Measurements from ENCODE around the gene ADRM1. TPM values are rescaled to one million over a fixed set of nuclear protein-coding genes. Genes with fewer than 3 reads are reported as not detected.
A peak's percentile ranks its signal among the peaks of the same experiment; 100 is the strongest.

ADRM1 gene
- total RNA-seq, 4 donors from 2014 or later: 89.9 to 140 (median 117) TPM

DNA sequence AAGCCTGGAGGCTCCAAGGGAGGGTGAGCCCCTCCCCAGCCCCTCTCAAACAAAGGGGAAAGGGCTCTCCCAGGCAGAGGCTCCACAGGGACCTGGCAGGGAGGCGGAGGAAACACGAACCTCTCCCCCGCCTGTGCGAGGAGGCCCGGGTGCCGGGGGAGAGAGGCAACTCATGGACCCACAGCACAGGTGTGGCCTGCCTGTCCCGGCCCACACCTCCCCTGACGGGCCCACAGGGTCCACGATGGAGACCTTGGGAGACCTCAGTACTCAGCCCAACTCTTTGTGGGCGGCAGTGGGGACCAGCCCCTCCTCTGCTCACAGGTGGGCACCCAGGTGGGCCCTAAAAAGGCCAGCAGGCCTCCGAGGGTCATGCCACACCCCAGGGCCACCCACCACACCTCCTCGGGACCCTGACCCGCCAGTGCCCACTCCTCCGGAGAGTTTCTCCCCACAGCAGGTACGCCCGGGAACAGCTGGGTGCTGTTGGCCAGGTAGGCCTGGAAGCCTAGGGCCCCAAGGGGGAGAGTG lies 52.1 kb downstream of the ADRM1 start:
- 64 to 67% methylated on average over 3 to 8 of the region's 16 CpGs for WGBS, 2 donors
- no peak for DNase-seq
- Histone ChIP-seq H3K9me3 (no peaks in the 10 kb centered on the region), H3K27ac (peak overlapping the region; percentile 90 to 97 (median 92)), H3K4me1 (peaks cover 79 to 98% of the 10 kb centered on the region in 2 donors), H3K27me3 (no peaks in the 10 kb centered on the region), H3K4me3 (replicated peaks in 1 of 3) (no peak overlapping the region), H3K36me3 (peaks cover 0 to 14% of the 10 kb centered on the region in 2 donors)
- no peak for TF ChIP-seq POLR2A (IDR thresholded peaks at IDR 0.05)
- TF ChIP-seq, protein P1, sequence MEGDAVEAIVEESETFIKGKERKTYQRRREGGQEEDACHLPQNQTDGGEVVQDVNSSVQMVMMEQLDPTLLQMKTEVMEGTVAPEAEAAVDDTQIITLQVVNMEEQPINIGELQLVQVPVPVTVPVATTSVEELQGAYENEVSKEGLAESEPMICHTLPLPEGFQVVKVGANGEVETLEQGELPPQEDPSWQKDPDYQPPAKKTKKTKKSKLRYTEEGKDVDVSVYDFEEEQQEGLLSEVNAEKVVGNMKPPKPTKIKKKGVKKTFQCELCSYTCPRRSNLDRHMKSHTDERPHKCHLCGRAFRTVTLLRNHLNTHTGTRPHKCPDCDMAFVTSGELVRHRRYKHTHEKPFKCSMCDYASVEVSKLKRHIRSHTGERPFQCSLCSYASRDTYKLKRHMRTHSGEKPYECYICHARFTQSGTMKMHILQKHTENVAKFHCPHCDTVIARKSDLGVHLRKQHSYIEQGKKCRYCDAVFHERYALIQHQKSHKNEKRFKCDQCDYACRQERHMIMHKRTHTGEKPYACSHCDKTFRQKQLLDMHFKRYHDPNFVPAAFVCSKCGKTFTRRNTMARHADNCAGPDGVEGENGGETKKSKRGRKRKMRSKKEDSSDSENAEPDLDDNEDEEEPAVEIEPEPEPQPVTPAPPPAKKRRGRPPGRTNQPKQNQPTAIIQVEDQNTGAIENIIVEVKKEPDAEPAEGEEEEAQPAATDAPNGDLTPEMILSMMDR (IDR thresholded peaks at IDR 0.05): no peak
- intact Hi-C loops (cut with DNase I): no loop called here

DNA sequence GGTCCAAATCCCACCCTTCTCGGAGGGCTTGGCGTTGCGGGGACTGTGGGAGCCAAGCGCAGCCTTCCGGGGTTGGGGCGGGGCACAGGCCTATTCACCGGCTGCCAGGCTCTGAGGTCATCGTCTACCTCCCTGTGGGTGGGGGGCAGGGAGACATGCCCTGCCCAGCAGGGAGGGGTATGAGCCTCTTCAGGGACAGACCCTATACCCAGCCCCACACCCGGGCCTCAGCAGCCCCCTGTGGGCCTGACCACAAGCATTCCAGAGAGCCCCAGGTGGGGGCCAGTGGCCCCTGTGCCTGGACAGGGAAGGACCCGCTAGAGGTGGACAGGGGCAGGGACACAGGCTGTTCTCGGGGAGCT lies 52.7 kb downstream of the ADRM1 start:
- intact Hi-C loops (cut with DNase I): no loop called here
- Histone ChIP-seq H3K9me3 (no peaks in the 10 kb centered on the region), H3K4me3 (replicated peaks in 1 of 3) (no peak overlapping the region), H3K27ac (peak overlapping the region; percentile 90 to 97 (median 92)), H3K4me1 (peaks cover 74 to 94% of the 10 kb centered on the region in 2 donors), H3K27me3 (no peaks in the 10 kb centered on the region), H3K36me3 (peaks cover 0 to 13% of the 10 kb centered on the region in 2 donors)
- 63% methylated on average over 6 of the region's 11 CpGs; no CpG with 5 or more reads in 1 of the 2 donors for WGBS, 2 donors
- DNase-seq: peak in 1 of 2 donors; percentile 53
- TF ChIP-seq, protein P1 (IDR thresholded peaks at IDR 0.05): no peak

DNA sequence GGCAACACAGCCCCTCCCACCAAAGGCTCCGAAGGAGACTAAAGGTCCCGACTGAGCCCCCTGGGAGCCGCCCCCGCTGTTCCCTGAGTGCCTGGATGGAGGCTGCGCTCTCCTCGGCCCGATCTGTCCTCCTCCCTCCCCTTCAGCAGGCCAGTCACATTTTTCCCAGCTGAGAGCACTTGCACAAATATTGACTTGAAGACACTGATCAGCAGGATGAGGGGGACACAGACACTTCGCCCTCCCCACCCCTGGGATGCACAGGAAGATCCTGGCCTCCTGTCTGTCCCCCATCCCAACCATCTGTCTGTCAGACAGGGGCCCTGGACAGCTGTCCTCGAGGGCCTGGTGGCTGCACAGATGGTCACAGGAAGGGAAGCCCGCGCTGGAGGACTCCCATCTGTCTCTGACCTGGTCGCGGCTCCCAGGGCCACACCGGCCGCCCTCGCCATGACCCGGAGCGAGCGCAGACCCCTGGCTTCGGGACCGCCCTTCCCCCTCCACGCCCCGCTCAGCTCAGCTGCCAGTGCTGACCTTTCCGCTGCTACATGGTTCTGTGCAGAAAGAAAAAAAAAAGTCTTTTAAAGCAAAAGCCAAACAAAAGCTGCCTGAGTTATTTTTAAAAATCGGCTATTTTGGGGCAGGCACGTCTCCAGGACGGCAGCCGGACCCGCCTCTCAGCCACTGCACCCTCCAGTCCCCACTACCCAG lies 53.2 kb downstream of the ADRM1 start:
- no peak for DNase-seq
- Histone ChIP-seq H3K36me3 (peaks cover 0 to 8% of the 10 kb centered on the region in 2 donors), H3K4me3 (replicated peaks in 1 of 3) (peak overlapping the region in 1 of 3 donors; percentile 10), H3K27ac (peak overlapping the region; percentile 90 to 97 (median 92)), H3K27me3 (no peaks in the 10 kb centered on the region), H3K4me1 (peaks cover 78 to 94% of the 10 kb centered on the region in 2 donors), H3K9me3 (no peaks in the 10 kb centered on the region)
- intact Hi-C loops (cut with DNase I): no loop called here
- TF ChIP-seq, protein P1 (IDR thresholded peaks at IDR 0.05): no peak
- TF ChIP-seq POLR2A (IDR thresholded peaks at IDR 0.05): no peak
- 35 to 48% methylated on average over 25 to 29 of the region's 29 CpGs for WGBS, 2 donors

DNA sequence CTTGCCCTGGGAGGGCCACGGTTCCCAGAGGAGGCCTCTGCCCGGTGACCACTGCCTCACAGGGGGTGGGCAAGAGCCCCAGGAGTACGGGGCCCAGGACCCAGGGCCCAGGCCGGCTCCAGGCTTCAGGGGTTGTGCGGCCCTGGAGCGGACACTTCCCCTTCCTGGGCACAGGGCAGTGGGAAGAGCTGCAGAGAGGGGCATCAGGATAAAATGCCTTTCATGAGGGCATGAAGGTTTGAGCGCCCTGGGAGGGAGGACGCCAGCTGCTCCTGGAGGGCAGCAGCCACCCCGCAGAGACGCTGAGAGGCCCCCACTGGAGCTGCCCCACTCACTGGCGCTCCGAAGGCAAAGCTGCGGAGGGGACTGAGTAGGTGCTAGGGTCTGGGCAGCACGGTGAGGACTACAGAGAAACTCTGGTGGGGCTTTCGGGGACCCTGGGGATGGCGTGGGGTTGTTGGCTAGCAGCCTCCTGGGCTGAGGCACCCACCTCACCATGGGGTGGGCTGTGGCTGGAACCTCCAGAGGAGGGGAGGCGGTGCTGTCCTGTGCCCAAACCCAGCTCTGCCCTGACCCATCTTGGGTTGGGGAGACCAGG lies 53.9 kb downstream of the ADRM1 start:
- TF ChIP-seq POLR2A (IDR thresholded peaks at IDR 0.05): no peak
- TF ChIP-seq, protein P1 (IDR thresholded peaks at IDR 0.05): no peak
- Histone ChIP-seq H3K27me3 (no peaks in the 10 kb centered on the region), H3K27ac (peak overlapping the region; percentile 90 to 97 (median 92)), H3K4me3 (replicated peaks in 1 of 3) (peak overlapping the region in 1 of 3 donors; percentile 10), H3K36me3 (peaks cover 0 to 4% of the 10 kb centered on the region in 2 donors), H3K9me3 (no peaks in the 10 kb centered on the region), H3K4me1 (peaks cover 82 to 94% of the 10 kb centered on the region in 2 donors)
- intact Hi-C loops (cut with DNase I): no loop called here
- DNase-seq: no peak
- WGBS, 2 donors: 48 to 55% methylated on average over 10 to 14 of the region's 17 CpGs
